ENCODE data around the gene ID3. TPM values are rescaled to one million over a fixed set of nuclear protein-coding genes. Genes with fewer than 3 reads are reported as not detected.

ID3 gene
- total and polyA plus RNA-seq, 2 of the 8 experiments (the other 6 are each of a cell fraction or from before 2014, with no cell fraction given): 240 to 304 TPM

DNA sequence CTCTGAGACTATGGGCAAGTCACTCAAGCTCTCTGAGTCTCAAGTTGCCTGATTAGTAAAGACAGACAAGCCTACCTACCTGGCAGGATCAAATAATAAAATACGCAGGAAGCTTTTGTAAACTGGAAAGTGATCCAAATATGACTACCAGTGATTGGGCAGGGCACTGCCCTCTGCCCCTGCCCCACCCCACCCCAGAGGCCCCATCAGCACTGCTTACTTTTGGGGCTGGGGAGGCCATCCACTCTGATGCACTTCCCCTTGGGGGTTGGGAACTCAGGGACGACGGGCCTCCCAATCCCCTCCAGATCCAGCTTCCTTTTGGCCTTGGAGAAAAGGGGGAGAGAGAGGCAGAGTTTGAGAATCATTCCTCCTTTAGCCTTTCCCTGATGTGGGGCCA, 35.1 kb downstream of the ID3 start:
- H3K14ac ChIP-seq (ENCODE audit: insufficient read length): no peak overlapping the region

More for the DNA sequence above, 35.1 kb downstream of the ID3 start:
- H3K9me3 ChIP-seq (ENCODE audit: insufficient read depth in 2 of 2, low read depth in 1 of 2, low read length in 1 of 2): no peaks in the 10 kb centered on the region
- CTCF ChIA-PET (ENCODE audit: partially characterized antibody): interaction anchor here (0.5 to 16.2 kb wide), 10 partner anchors 9 to 435 kb away, joined by 3 to 230 read pairs (median 6); partner anchors contain the start of gene RPL11
- H2AFZ ChIP-seq (ENCODE audit: low read length): no peak overlapping the region
- no peak overlapping the region for H3K4ac ChIP-seq (replicated peaks; ENCODE audit: insufficient read length, low read depth, low read length)
- H2BK5ac ChIP-seq (ENCODE audit: low read depth, low read length): no peak overlapping the region
- no peak overlapping the region for H2BK12ac ChIP-seq (ENCODE audit: low read depth, low read length)
- H3K27me3 ChIP-seq (replicated peaks in 1 of 4; ENCODE audit: control insufficient read depth in 3 of 4, extremely low read depth in 1 of 4, insufficient read depth in 3 of 4, low read length in 3 of 4): peaks cover 0 to 2% (median under 1%) of the 10 kb centered on the region in 4 experiments; a peak in 3 of 7 replicates
- no peak overlapping the region for H2BK15ac ChIP-seq (ENCODE audit: low read length)
- H2AK5ac ChIP-seq (ENCODE audit: low read depth, low read length): no peak overlapping the region
- no peak for DNase-seq (ENCODE audit: low read depth in 1 of 2, low spot score in 2 of 2)
- H3K79me2 ChIP-seq (ENCODE audit: control insufficient read depth in 1 of 2, insufficient read depth in 2 of 2, low read length in 2 of 2): no peaks in the 10 kb centered on the region
- TF ChIP-seq JUN (IDR thresholded peaks at IDR 0.05; ENCODE audit: low read depth, low read length): no peak
- TF ChIP-seq, protein P1, sequence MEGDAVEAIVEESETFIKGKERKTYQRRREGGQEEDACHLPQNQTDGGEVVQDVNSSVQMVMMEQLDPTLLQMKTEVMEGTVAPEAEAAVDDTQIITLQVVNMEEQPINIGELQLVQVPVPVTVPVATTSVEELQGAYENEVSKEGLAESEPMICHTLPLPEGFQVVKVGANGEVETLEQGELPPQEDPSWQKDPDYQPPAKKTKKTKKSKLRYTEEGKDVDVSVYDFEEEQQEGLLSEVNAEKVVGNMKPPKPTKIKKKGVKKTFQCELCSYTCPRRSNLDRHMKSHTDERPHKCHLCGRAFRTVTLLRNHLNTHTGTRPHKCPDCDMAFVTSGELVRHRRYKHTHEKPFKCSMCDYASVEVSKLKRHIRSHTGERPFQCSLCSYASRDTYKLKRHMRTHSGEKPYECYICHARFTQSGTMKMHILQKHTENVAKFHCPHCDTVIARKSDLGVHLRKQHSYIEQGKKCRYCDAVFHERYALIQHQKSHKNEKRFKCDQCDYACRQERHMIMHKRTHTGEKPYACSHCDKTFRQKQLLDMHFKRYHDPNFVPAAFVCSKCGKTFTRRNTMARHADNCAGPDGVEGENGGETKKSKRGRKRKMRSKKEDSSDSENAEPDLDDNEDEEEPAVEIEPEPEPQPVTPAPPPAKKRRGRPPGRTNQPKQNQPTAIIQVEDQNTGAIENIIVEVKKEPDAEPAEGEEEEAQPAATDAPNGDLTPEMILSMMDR (IDR thresholded peaks at IDR 0.05; ENCODE audit: control extremely low read depth in 1 of 3, insufficient read depth in 1 of 3, low read depth in 1 of 3, low read length in 3 of 3): no peak
- H3K23ac ChIP-seq (ENCODE audit: insufficient read length): no peak overlapping the region
- no peak overlapping the region for H2BK20ac ChIP-seq (ENCODE audit: low read length)
- H3K79me1 ChIP-seq (ENCODE audit: low read depth, low read length): peaks cover 5% of the 10 kb centered on the region
- peaks cover 0 to 2% (median 0%) of the 10 kb centered on the region in 4 experiments; a peak in 2 of 8 replicates for H3K36me3 ChIP-seq (ENCODE audit: control insufficient read depth in 2 of 4, insufficient read depth in 4 of 4, low read length in 3 of 4)
- no peak for FAIRE-seq
- H3K9ac ChIP-seq (replicated peaks in 1 of 4; ENCODE audit: extremely low read depth in 1 of 4, low read depth in 3 of 4, low read length in 3 of 4): no peak overlapping the region
- 89% methylated on average over 3 of the region's 3 CpGs; no CpG with 5 or more reads in 1 of the 2 experiments for WGBS, 2 experiments (ENCODE audit: extremely low coverage in 1 of 2, insufficient coverage in 1 of 2, insufficient read length in 1 of 2, insufficient replicate concordance in 2 of 2, low coverage in 1 of 2, low lambda C conversion rate in 2 of 2, missing lambda C conversion rate in 1 of 2)
- H3K4me1 ChIP-seq (replicated peaks in 1 of 4; ENCODE audit: control insufficient read depth in 3 of 4, insufficient read depth in 4 of 4, low read length in 3 of 4): peaks cover 6 to 17% (median 9%) of the 10 kb centered on the region in 4 experiments
- H4K5ac ChIP-seq (ENCODE audit: insufficient read length, low read depth, low read length): no peak overlapping the region
- H3K4me3 ChIP-seq (ENCODE audit: extremely low read depth in 1 of 4, insufficient read depth in 2 of 4, low read depth in 3 of 4, low read length in 4 of 4): no peak overlapping the region
- H2BK120ac ChIP-seq (replicated peaks; ENCODE audit: low read depth, low read length): no peak overlapping the region
- no peak overlapping the region for H3K56ac ChIP-seq (replicated peaks; ENCODE audit: insufficient read length, low read depth, low read length)
- no peaks in the 10 kb centered on the region for H3K23me2 ChIP-seq (ENCODE audit: low read depth, low read length)
- H4K8ac ChIP-seq (ENCODE audit: extremely low read depth, insufficient read depth, low read length): no peak overlapping the region
- POLR2A ChIA-PET (ENCODE audit: partially characterized antibody): interaction anchor here (0.6 to 1.4 kb wide), 3 partner anchors 8 to 181 kb away, joined by 3 to 6 read pairs (median 5); no protein-coding TSS in a partner anchor
- peaks cover 3 to 6% of the 10 kb centered on the region in 2 experiments for H4K20me1 ChIP-seq (replicated peaks in 1 of 2; ENCODE audit: control insufficient read depth in 1 of 2, insufficient read depth in 2 of 2, low read length in 2 of 2)
- H3K27ac ChIP-seq (ENCODE audit: low read depth, low read length): no peak overlapping the region
- H3K18ac ChIP-seq (ENCODE audit: extremely low read depth, low read length): no peak overlapping the region
- no peak overlapping the region for H4K91ac ChIP-seq (replicated peaks; ENCODE audit: insufficient read length, low read length)
- no peak overlapping the region for H3K4me2 ChIP-seq (ENCODE audit: insufficient read depth in 1 of 2, low read depth in 2 of 2, low read length in 2 of 2)

Measured in H1 (cell line).